Upper lobe of left lung (tissue), 6 donors: ENCODE results near the gene PTPRK. TPM values are rescaled to one million over a fixed set of nuclear protein-coding genes. Genes with fewer than 3 reads are reported as not detected.

ENCODE experiments used
- ATAC-seq, 2 donors: fragments of 200-7000 bp; cut with Tn5 transposase; one replicate each; pipeline ENCODE4 v1.9.1; 2022; ENCODE audit warnings: mild to moderate bottlenecking in 2 of 2, moderate library complexity in 2 of 2; ENCODE audit not compliant: low FRiP score in 2 of 2
- DNase-seq, 2 donors: peaks; one replicate each; pipeline ENCODE4 v3.0.0-alpha.2; 2019 to 2020
- H3K27ac ChIP-seq, 4 donors: fragments of 200-600 bp; sonication (generic); one replicate each; pipeline ENCODE4 v1.5.1; 2016 to 2019
- H3K27me3 ChIP-seq, 4 donors: fragments of 200-600 bp; sonication (generic); one replicate each; pipeline ENCODE4 v1.5.1; 2017 to 2019
- H3K36me3 ChIP-seq, 4 donors: fragments of 200-600 bp; sonication (generic); one replicate each; pipeline ENCODE4 v1.5.1; 2016 to 2019
- H3K4me1 ChIP-seq, 4 donors: fragments of 200-600 bp; sonication (generic); one replicate each; pipeline ENCODE4 v1.5.1; 2018 to 2019
- H3K4me3 ChIP-seq, 4 donors: fragments of 200-600 bp; sonication (generic); one replicate each; pipeline ENCODE4 v1.5.1; 2017 to 2019; ENCODE audit warnings: mild to moderate bottlenecking in 2 of 4, moderate library complexity in 1 of 4
- H3K9me3 ChIP-seq, 4 donors: fragments of 200-600 bp; sonication (generic); one replicate each; pipeline ENCODE4 v1.5.1; 2018 to 2019
- EP300 ChIP-seq, 4 donors: sonication (generic); formaldehyde crosslinking; IDR thresholded peaks; one replicate each; pipeline ENCODE4 v1.5.1; 2017; ENCODE audit warnings: antibody characterized with exemption in 4 of 4, control low read depth in 2 of 4
- POLR2A ChIP-seq, 4 donors: fragments of 450-650 bp; IDR thresholded peaks; one replicate each; pipeline ENCODE4 v1.5.1; 2016 to 2017; ENCODE audit warnings: antibody characterized with exemption in 4 of 4, mild to moderate bottlenecking in 2 of 4
- POLR2AphosphoS5 ChIP-seq, 2 donors: sonication (generic); formaldehyde crosslinking; IDR thresholded peaks; one replicate each; pipeline ENCODE4 v1.5.1; 2017; ENCODE audit warnings: antibody characterized with exemption in 2 of 2
- WGBS, 2 donors: methylation state at CpG; one replicate each; pipeline ENCODE4 v1.1.5; 2017 to 2018; 5-methylcytosine and 5-hydroxymethylcytosine counted together
- total RNA-seq, 6 donors: library from RNA; depleted of rRNA in 4 of 6; stranded (reverse); fragments of >200 nt in 4 of 6; gene quantifications; one replicate each; pipeline versions ENCODE4 v1.1.0 to v1.2.1, GENCODE V29; 2016 to 2021
- TF ChIP-seq, protein P1 (sequence below), 6 experiments: fragments of 450-650 bp in 4 of 6; fragments of 200-600 bp in 2 of 6; sonication (generic) in 2 of 6; IDR thresholded peaks; one replicate each; pipeline ENCODE4 v1.5.1; 2016 to 2019; ENCODE audit warnings: antibody characterized with exemption in 6 of 6
- donor health status: DM: no; HTN: no; CAD: no; lungs with moderate emphysema.
- donor health status: DM: no; HTN: yes; CAD: no; lungs with severe emphysema.

Gene PTPRK
- total RNA-seq, 6 donors from 2014 or later = 42.7 to 97.4 (median 65.2) TPM

GRCh38 chr6:127945434-127946097 lies 574.8 kb downstream of the PTPRK start:
- Histone ChIP-seq H3K9me3 (no peaks in the 10 kb centered on the region), H3K27me3 (no peaks in the 10 kb centered on the region), H3K27ac (no peak overlapping the region), H3K4me3 (no peak overlapping the region), H3K4me1 (no peaks in the 10 kb centered on the region), H3K36me3 (no peaks in the 10 kb centered on the region)
- DNase-seq (no peak), ATAC-seq (no peak)
- TF ChIP-seq POLR2AphosphoS5 (IDR thresholded peaks at IDR 0.05) (no peak), POLR2A (IDR thresholded peaks at IDR 0.05) (no peak), EP300 (IDR thresholded peaks at IDR 0.05) (no peak)
- TF ChIP-seq, protein P1, sequence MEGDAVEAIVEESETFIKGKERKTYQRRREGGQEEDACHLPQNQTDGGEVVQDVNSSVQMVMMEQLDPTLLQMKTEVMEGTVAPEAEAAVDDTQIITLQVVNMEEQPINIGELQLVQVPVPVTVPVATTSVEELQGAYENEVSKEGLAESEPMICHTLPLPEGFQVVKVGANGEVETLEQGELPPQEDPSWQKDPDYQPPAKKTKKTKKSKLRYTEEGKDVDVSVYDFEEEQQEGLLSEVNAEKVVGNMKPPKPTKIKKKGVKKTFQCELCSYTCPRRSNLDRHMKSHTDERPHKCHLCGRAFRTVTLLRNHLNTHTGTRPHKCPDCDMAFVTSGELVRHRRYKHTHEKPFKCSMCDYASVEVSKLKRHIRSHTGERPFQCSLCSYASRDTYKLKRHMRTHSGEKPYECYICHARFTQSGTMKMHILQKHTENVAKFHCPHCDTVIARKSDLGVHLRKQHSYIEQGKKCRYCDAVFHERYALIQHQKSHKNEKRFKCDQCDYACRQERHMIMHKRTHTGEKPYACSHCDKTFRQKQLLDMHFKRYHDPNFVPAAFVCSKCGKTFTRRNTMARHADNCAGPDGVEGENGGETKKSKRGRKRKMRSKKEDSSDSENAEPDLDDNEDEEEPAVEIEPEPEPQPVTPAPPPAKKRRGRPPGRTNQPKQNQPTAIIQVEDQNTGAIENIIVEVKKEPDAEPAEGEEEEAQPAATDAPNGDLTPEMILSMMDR (IDR thresholded peaks at IDR 0.05) = no peak
- WGBS, 2 donors = 88 to 95% methylated on average over 3 of the region's 3 CpGs

DNA sequence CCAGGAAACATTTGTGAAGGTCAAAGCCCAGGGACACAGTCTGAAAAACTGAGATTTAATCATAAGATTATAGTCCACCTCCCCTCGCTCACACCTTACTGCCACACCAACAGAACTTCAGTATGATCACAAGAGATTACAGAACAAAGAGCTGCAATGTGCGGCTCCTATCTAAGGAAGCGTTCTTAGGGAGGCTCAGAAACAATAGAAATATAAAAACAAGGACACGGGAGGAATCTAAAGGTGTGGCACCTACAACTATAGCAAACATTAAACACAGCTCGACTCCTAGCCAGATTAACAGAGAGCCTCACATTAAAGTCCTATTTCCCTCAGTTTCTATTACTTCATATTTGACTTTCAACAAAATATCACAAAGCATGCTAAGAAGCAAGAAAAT lies 579.2 kb downstream of the PTPRK start:
- 77 to 90% methylated on average over 5 of the region's 5 CpGs for WGBS, 2 donors

DNA sequence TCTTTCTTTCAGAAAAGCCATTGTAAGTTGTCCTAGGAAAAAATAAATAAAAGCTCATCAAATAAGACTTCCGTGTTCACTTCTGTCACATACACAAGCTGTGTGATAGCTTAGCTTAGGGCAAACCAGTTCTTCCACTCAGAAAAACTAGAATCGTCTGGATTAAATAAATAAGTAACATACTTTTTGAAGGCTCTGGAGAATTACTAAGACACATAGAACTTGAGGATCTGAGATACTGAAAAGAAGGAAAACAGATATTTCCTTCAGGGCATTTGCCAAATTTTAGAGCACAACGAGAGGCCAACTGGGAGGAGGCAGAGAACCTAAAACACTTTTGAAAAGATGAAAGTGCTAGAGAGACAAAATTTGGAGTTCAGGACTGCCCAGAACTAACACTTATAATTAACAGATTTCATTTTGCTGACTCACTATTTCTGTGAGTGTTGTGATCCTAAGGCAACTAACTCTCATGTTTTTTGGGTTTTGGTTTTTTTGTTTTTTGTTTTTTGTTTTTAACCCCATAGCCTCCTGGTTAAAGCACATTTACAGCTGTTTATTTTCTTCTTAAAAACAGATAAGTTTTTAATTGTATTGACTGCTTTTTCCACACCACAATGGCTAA lies 580.8 kb downstream of the PTPRK start:
- no peak for TF ChIP-seq EP300 (IDR thresholded peaks at IDR 0.05)
- no peak for TF ChIP-seq POLR2AphosphoS5 (IDR thresholded peaks at IDR 0.05)
- TF ChIP-seq POLR2A (IDR thresholded peaks at IDR 0.05) = no peak
- TF ChIP-seq, protein P1 (IDR thresholded peaks at IDR 0.05) = no peak
- ATAC-seq = no peak
- no peaks in the 10 kb centered on the region for H3K9me3 ChIP-seq
- no peak overlapping the region for H3K4me3 ChIP-seq
- DNase-seq = no peak
- 35 to 37% methylated on average over 3 of the region's 3 CpGs for WGBS, 2 donors
- no peak overlapping the region for H3K27ac ChIP-seq
- H3K27me3 ChIP-seq = no peaks in the 10 kb centered on the region
- H3K36me3 ChIP-seq = no peaks in the 10 kb centered on the region
- peaks cover 0 to 3% (median 0%) of the 10 kb centered on the region in 4 donors for H3K4me1 ChIP-seq

More for the DNA sequence above, 579.2 kb downstream of the PTPRK start:
- Histone ChIP-seq H3K9me3 (no peaks in the 10 kb centered on the region), H3K27me3 (no peaks in the 10 kb centered on the region), H3K4me1 (peaks cover 0 to 3% (median 0%) of the 10 kb centered on the region in 4 donors), H3K4me3 (no peak overlapping the region), H3K36me3 (no peaks in the 10 kb centered on the region), H3K27ac (no peak overlapping the region)
- ATAC-seq (no peak), DNase-seq (no peak)
- TF ChIP-seq, protein P1 (IDR thresholded peaks at IDR 0.05) = no peak
- no peak for TF ChIP-seq EP300 (IDR thresholded peaks at IDR 0.05)
- no peak for TF ChIP-seq POLR2A (IDR thresholded peaks at IDR 0.05)
- TF ChIP-seq POLR2AphosphoS5 (IDR thresholded peaks at IDR 0.05) = no peak

- DNase-seq = no peak
- TF ChIP-seq POLR2AphosphoS5 (IDR thresholded peaks at IDR 0.05) (no peak), POLR2A (IDR thresholded peaks at IDR 0.05) (no peak), EP300 (IDR thresholded peaks at IDR 0.05) (no peak)
- TF ChIP-seq, protein P1 (IDR thresholded peaks at IDR 0.05) = no peak
- Histone ChIP-seq H3K27ac (no peak overlapping the region), H3K4me1 (peaks cover 0 to 3% (median 0%) of the 10 kb centered on the region in 4 donors), H3K9me3 (no peaks in the 10 kb centered on the region), H3K4me3 (no peak overlapping the region), H3K36me3 (no peaks in the 10 kb centered on the region), H3K27me3 (no peaks in the 10 kb centered on the region)
- no peak for ATAC-seq
These were observed 581.7 kb downstream of the PTPRK start for GRCh38 chr6:127938701-127939100.
